Endothelial cell of umbilical vein (primary cell): ENCODE data around the gene NCKAP5. TPM values are rescaled to one million over a fixed set of nuclear protein-coding genes. Genes with fewer than 3 reads are reported as not detected.

ENCODE experiments used
- BruUV-seq: library from RNA; stranded (reverse); fragments of 400-500 nt; replicated peaks from 2 replicates; lab custom pipeline; 2021; lab: Mats Ljungman, UMichigan
- CTCF ChIA-PET: fragments of 300-600, 350-600 bp; sonication (Branson Sonifier 250); formaldehyde crosslinking; loops from one replicate; lab custom pipeline; 2021; ENCODE audit warnings: antibody characterized with exemption, inconsistent platforms; lab: Charles Lee
- POLR2A ChIA-PET: fragments of 300-600, 350-600 bp; sonication (Branson Sonifier 250); formaldehyde crosslinking; loops from one replicate; lab custom pipeline; 2021; ENCODE audit warnings: antibody characterized with exemption, inconsistent platforms; lab: Charles Lee
- DNase-seq: peaks from one replicate; pipeline ENCODE4 v3.0.0-alpha.2; 2011; ENCODE audit warnings: low read depth, low spot score
- FAIRE-seq: peaks from 2 replicates; lab custom pipeline; 2011; peaks lifted over from hg19 to GRCh38; lab: Jason Lieb, UNC
- H2AFZ ChIP-seq: 2 replicates; pipeline ENCODE4 v1.6.0; 2012; ENCODE audit warnings: low read depth, low read length, control low read depth, inconsistent platforms
- H3K27ac ChIP-seq: 2 replicates; pipeline ENCODE4 v1.5.1; 2011; ENCODE audit warnings: low read depth, mild to moderate bottlenecking, control low read depth, low read length, moderate library complexity; ENCODE audit not compliant: insufficient read depth
- H3K27me3 ChIP-seq, 2 experiments: 2 replicates each; pipeline versions ENCODE4 v1.6.0 to v1.6.1; 2011; ENCODE audit warnings: low read length in 2 of 2, mixed read lengths in 1 of 2; ENCODE audit not compliant: control insufficient read depth in 2 of 2, insufficient read depth in 2 of 2
- H3K36me3 ChIP-seq, 2 experiments: 2 replicates in 1 of 2; 3 replicates in 1 of 2; pipeline ENCODE4 v1.5.1; 2011; ENCODE audit warnings: low read length in 2 of 2, mild to moderate bottlenecking in 1 of 2, moderate library complexity in 1 of 2; ENCODE audit not compliant: control insufficient read depth in 2 of 2, insufficient read depth in 2 of 2; ENCODE audit errors: extremely low read depth in 1 of 2
- H3K4me1 ChIP-seq: 3 replicates; pipeline ENCODE4 v1.5.1; 2011; ENCODE audit warnings: mild to moderate bottlenecking, low read length; ENCODE audit not compliant: control insufficient read depth, insufficient read depth; ENCODE audit errors: extremely low read depth
- H3K4me2 ChIP-seq: 2 replicates; pipeline ENCODE4 v1.6.1; 2011; ENCODE audit warnings: low read length, control low read depth, mixed read lengths; ENCODE audit not compliant: insufficient read depth
- H3K4me3 ChIP-seq, 3 experiments: fragments of 200-600 bp in 1 of 3; sonication (generic), shearing (Covaris generic) in 1 of 3; replicated peaks in 1 of 3; 2 replicates each; pipeline ENCODE4 v1.5.1; 2011 to 2016; ENCODE audit warnings: control low read depth in 3 of 3, low read length in 3 of 3, mild to moderate bottlenecking in 2 of 3, inconsistent platforms in 1 of 3, low read depth in 1 of 3, moderate library complexity in 1 of 3; ENCODE audit not compliant: insufficient read depth in 1 of 3
- H3K79me2 ChIP-seq: 2 replicates; pipeline ENCODE4 v1.6.0; 2012; ENCODE audit warnings: low read length, inconsistent platforms; ENCODE audit not compliant: control insufficient read depth, insufficient read depth
- H3K9ac ChIP-seq: replicated peaks from 2 replicates; pipeline ENCODE3; 2011; ENCODE audit warnings: low read length, control low read depth; ENCODE audit not compliant: insufficient read depth; ENCODE audit errors: extremely low read depth
- H3K9me1 ChIP-seq: replicated peaks from 3 replicates; pipeline ENCODE4 v1.6.0; 2011; ENCODE audit warnings: mild to moderate bottlenecking, low read length; ENCODE audit not compliant: control insufficient read depth, insufficient read depth; ENCODE audit errors: extremely low read depth
- H3K9me3 ChIP-seq: replicated peaks from 2 replicates; pipeline ENCODE4 v1.5.1; 2012; ENCODE audit warnings: low read length, inconsistent platforms; ENCODE audit not compliant: control insufficient read depth, insufficient read depth
- H4K20me1 ChIP-seq: replicated peaks from 2 replicates; pipeline ENCODE3; 2011; ENCODE audit warnings: mild to moderate bottlenecking, low read length; ENCODE audit not compliant: control insufficient read depth, insufficient read depth; ENCODE audit errors: extremely low read depth
- CTCF ChIP-seq, 2 donors: IDR thresholded peaks; 1 replicate in 1 of 2; 2 replicates in 1 of 2; pipeline ENCODE4 v1.5.1; 2011; ENCODE audit warnings: low read length in 2 of 2, mild to moderate bottlenecking in 2 of 2, moderate library complexity in 2 of 2, control low read depth in 1 of 2, inconsistent platforms in 1 of 2, low read depth in 1 of 2; ENCODE audit not compliant: insufficient read depth in 1 of 2; ENCODE audit errors: extremely low read depth in 1 of 2
- EZH2 ChIP-seq: IDR thresholded peaks from 2 replicates; pipeline ENCODE4 v1.6.1; 2012; ENCODE audit warnings: borderline replicate concordance, low read depth, mild to moderate bottlenecking, moderate library complexity, low read length, inconsistent platforms; ENCODE audit not compliant: severe bottlenecking
- FOS ChIP-seq: IDR thresholded peaks from 2 replicates; pipeline ENCODE4 v1.6.1; 2011; ENCODE audit warnings: mild to moderate bottlenecking, low read length, moderate library complexity, borderline replicate concordance; ENCODE audit not compliant: insufficient read depth
- GATA2 ChIP-seq: IDR thresholded peaks from 2 replicates; pipeline ENCODE4 v1.7.0; 2011; ENCODE audit warnings: low read depth, mild to moderate bottlenecking, moderate library complexity, mixed read lengths, low read length; ENCODE audit not compliant: insufficient read length, insufficient read depth
- JUN ChIP-seq: IDR thresholded peaks from 2 replicates; pipeline ENCODE4 v1.6.1; 2011; ENCODE audit warnings: borderline replicate concordance, low read depth; ENCODE audit not compliant: insufficient read length, insufficient read depth
- MAX ChIP-seq: IDR thresholded peaks from 2 replicates; pipeline ENCODE4 v1.6.1; 2011; ENCODE audit not compliant: insufficient read depth, insufficient read length
- MYC ChIP-seq: IDR thresholded peaks from one replicate; pipeline ENCODE4 v1.6.1; 2011; ENCODE audit warnings: mild to moderate bottlenecking, low read depth, low read length
- POLR2A ChIP-seq: IDR thresholded peaks from 2 replicates; pipeline ENCODE4 v1.6.1; 2012; ENCODE audit warnings: low read depth, mild to moderate bottlenecking, control low read depth, low read length
- POLR2AphosphoS5 ChIP-seq: IDR thresholded peaks from 2 replicates; pipeline ENCODE4 v1.6.1; 2012; ENCODE audit warnings: low read depth, mild to moderate bottlenecking, control low read depth, low read length, moderate library complexity; ENCODE audit not compliant: insufficient read depth
- dilution Hi-C: fragments of 300-500 bp; cut with MboI; formaldehyde crosslinking; loops from one replicate; pipeline ENCODE4 v1.15.0; 2019; ENCODE audit warnings: low sequenced_read_pairs; ENCODE audit not compliant: extremely low pct_ligation_motif_present
- intact Hi-C: fragments of 100-400 bp; cut with micrococcal nuclease; formaldehyde crosslinking; loops from one replicate; pipeline ENCODE4 v1.10.0; 2022
- polyA plus RNA-seq, 4 experiments: library from polyadenylated mRNA; depleted of rRNA in 3 of 4; stranded (reverse) in 3 of 4; unstranded in 1 of 4; fragments of >200 nt; gene quantifications; 2 replicates each; pipeline versions ENCODE4 v1.2.1 to v1.2.3, GENCODE V29; 2011 to 2012; ENCODE audit warnings: missing spikeins in 1 of 4
- total RNA-seq: library from RNA; stranded (reverse); gene quantifications from 2 replicates; pipeline ENCODE4 v1.2.3, GENCODE V29; 2021

Gene NCKAP5
- total and polyA plus RNA-seq, 2 donors (not counting 3 experiments of a cell fraction or from before 2014, with no cell fraction given), result 0.47 to 3.3 TPM

GRCh38 chr2:132667706-132668105, 900.6 kb downstream of the NCKAP5 start:
- Histone ChIP-seq H2AFZ (no peak overlapping the region), H3K27ac (no peak overlapping the region), H4K20me1 (no peaks in the 10 kb centered on the region), H3K79me2 (peaks cover 10% of the 10 kb centered on the region), H3K9me1 (no peaks in the 10 kb centered on the region), H3K9me3 (no peaks in the 10 kb centered on the region), H3K36me3 (peaks cover 0 to 2% of the 10 kb centered on the region in 2 experiments), H3K4me1 (peaks cover 30% of the 10 kb centered on the region), H3K4me2 (peak overlapping the region; percentile 76), H3K27me3 (no peaks in the 10 kb centered on the region), H3K9ac (no peak overlapping the region), H3K4me3 (peak overlapping the region in 1 of 3 experiments; percentile 75)
- BruUV-seq, result TSS peak; percentile 7
- CTCF ChIA-PET, result interaction anchor here (0.5 to 4.6 kb wide), 9 partner anchors 9 to 1177 kb away, joined by 3 to 28 read pairs (median 8); no protein-coding TSS in a partner anchor
- intact Hi-C loops (loop anchor here (1.0 kb wide), 1 partner anchor 504 kb away; no protein-coding TSS in a partner anchor), dilution Hi-C loops (no loop called here)
- POLR2A ChIA-PET, result no interaction called here
- no peak for TF ChIP-seq CTCF (IDR thresholded peaks at IDR 0.05; ENCODE audit: extremely low read depth in 1 of 2, insufficient read depth in 1 of 2, low read depth in 1 of 2, low read length in 2 of 2)
- no peak for TF ChIP-seq EZH2
- TF ChIP-seq POLR2A, result no peak
- TF ChIP-seq MAX, result no peak
- no peak for TF ChIP-seq MYC
- TF ChIP-seq POLR2AphosphoS5, result no peak
- no peak for TF ChIP-seq GATA2
- TF ChIP-seq JUN, result no peak
- no peak for TF ChIP-seq FOS
- FAIRE-seq, result no peak
- DNase-seq, result no peak
